Natural killer cell (primary cell): ENCODE measurements around the gene BNC2. TPM values are rescaled to one million over a fixed set of nuclear protein-coding genes. Genes with fewer than 3 reads are reported as not detected.

Experiments
- ATAC-seq, 3 donors: fragments of 150-1000 bp in 2 of 3; fragments of 200-7000 bp in 1 of 3; cut with Tn5 transposase; 1 replicate in 1 of 3; 2 replicates in 2 of 3; pipeline ENCODE4 v1.10.0; 2021; ENCODE audit warnings: mild to moderate bottlenecking in 2 of 3, moderate library complexity in 2 of 3
- DNase-seq, 2 donors: peaks; one replicate each; pipeline versions ENCODE4 v3.0.0 to v3.0.0-alpha.2; 2013 to 2021; ENCODE audit warnings: mixed read lengths in 1 of 2
- H3K27ac ChIP-seq: one replicate; pipeline ENCODE4 v1.5.1; 2013; ENCODE audit warnings: mild to moderate bottlenecking, low read length
- H3K27me3 ChIP-seq: one replicate; pipeline ENCODE4 v1.6.1; 2013; ENCODE audit warnings: low read length; ENCODE audit not compliant: control insufficient read depth, insufficient read depth
- H3K36me3 ChIP-seq: one replicate; pipeline ENCODE4 v1.6.1; 2013; ENCODE audit warnings: low read length; ENCODE audit not compliant: control insufficient read depth, insufficient read depth
- H3K4me1 ChIP-seq: one replicate; pipeline ENCODE4 v1.6.1; 2013; ENCODE audit warnings: low read length; ENCODE audit not compliant: control insufficient read depth, insufficient read depth
- H3K4me3 ChIP-seq: one replicate; pipeline ENCODE4 v1.5.1; 2013; ENCODE audit warnings: low read length
- H3K9me3 ChIP-seq: one replicate; pipeline ENCODE4 v1.6.1; 2013; ENCODE audit warnings: low read length; ENCODE audit not compliant: control insufficient read depth, insufficient read depth
- H3K27ac Mint-ChIP-seq, 2 donors: one replicate each; pipeline ENCODE4 v1.8.0; 2022; ENCODE audit warnings: mild to moderate bottlenecking in 2 of 2, mixed read lengths in 2 of 2, moderate library complexity in 1 of 2
- H3K27me3 Mint-ChIP-seq, 2 donors: one replicate each; pipeline ENCODE4 v1.8.0; 2022; ENCODE audit warnings: low read depth in 2 of 2, mixed read lengths in 2 of 2
- H3K36me3 Mint-ChIP-seq: one replicate; pipeline ENCODE4 v1.8.0; 2022; ENCODE audit warnings: mixed read lengths
- H3K4me1 Mint-ChIP-seq, 2 donors: one replicate each; pipeline ENCODE4 v1.8.0; 2022; ENCODE audit warnings: mixed read lengths in 2 of 2
- H3K4me3 Mint-ChIP-seq: one replicate; pipeline ENCODE4 v1.8.0; 2022; ENCODE audit warnings: mild to moderate bottlenecking, moderate library complexity, mixed read lengths
- H3K9me3 Mint-ChIP-seq, 2 donors: one replicate each; pipeline ENCODE4 v1.8.0; 2022; ENCODE audit warnings: mixed read lengths in 2 of 2
- CTCF ChIP-seq: fragments of 200-600 bp; IDR thresholded peaks from one replicate; pipeline ENCODE4 v1.8.0; 2022; ENCODE audit warnings: antibody characterized with exemption
- WGBS: methylation state at CpG from one replicate; pipeline ENCODE4 v1.1.7; 2013; ENCODE audit warnings: missing lambda C conversion rate; ENCODE audit not compliant: insufficient coverage; 5-methylcytosine and 5-hydroxymethylcytosine counted together
- intact Hi-C: fragments of 100-400 bp; cut with micrococcal nuclease; formaldehyde crosslinking; loops from one replicate; pipeline ENCODE4 v1.14.2; 2022
- total RNA-seq, 4 donors: library from RNA; stranded (reverse); fragments of 120-200 nt in 1 of 4; gene quantifications; one replicate each; pipeline versions ENCODE4 v1.2.3 to v1.2.4, GENCODE V29; 2013 to 2022

The BNC2 gene
- total RNA-seq, 3 donors from 2014 or later (not counting 1 experiment from before 2014, with no cell fraction given), result 36.9 to 84.2 (median 66.5) TPM

GRCh38 chr9:16688814-16689213 is 181.7 kb downstream of the BNC2 start:
- no peaks in the 10 kb centered on the region for H3K36me3 ChIP-seq
- intact Hi-C loops, result no loop called here
- H3K4me3 ChIP-seq, result no peak overlapping the region
- TF ChIP-seq CTCF, result no peak
- Mint-ChIP-seq H3K4me3 (no peak overlapping the region), H3K27me3 (no peaks in the 10 kb centered on the region), H3K4me1 (peaks cover 34 to 51% of the 10 kb centered on the region in 2 donors), H3K9me3 (no peaks in the 10 kb centered on the region), H3K36me3 (no peaks in the 10 kb centered on the region), H3K27ac (no peak overlapping the region)
- H3K27ac ChIP-seq, result no peak overlapping the region
- H3K4me1 ChIP-seq, result no peaks in the 10 kb centered on the region
- no CpG with 5 or more reads among the region's 1 CpG for WGBS
- no peaks in the 10 kb centered on the region for H3K9me3 ChIP-seq
- ATAC-seq, result no peak
- no peaks in the 10 kb centered on the region for H3K27me3 ChIP-seq
- no peak for DNase-seq

GRCh38 chr9:16687678-16688369 is 182.6 kb downstream of the BNC2 start:
- H3K27ac ChIP-seq, result no peak overlapping the region
- Mint-ChIP-seq H3K27ac (peak overlapping the region in 1 of 2 donors; percentile 25), H3K36me3 (no peaks in the 10 kb centered on the region), H3K27me3 (no peaks in the 10 kb centered on the region), H3K4me1 (peaks cover 40 to 53% of the 10 kb centered on the region in 2 donors), H3K4me3 (no peak overlapping the region), H3K9me3 (no peaks in the 10 kb centered on the region)
- TF ChIP-seq CTCF, result no peak
- intact Hi-C loops, result no loop called here
- DNase-seq (no peak), ATAC-seq (no peak)
- no peaks in the 10 kb centered on the region for H3K4me1 ChIP-seq
- WGBS, result 94% methylated on average over 4 of the region's 5 CpGs
- H3K9me3 ChIP-seq, result no peaks in the 10 kb centered on the region
- H3K4me3 ChIP-seq, result no peak overlapping the region
- H3K36me3 ChIP-seq, result no peaks in the 10 kb centered on the region
- no peaks in the 10 kb centered on the region for H3K27me3 ChIP-seq

GRCh38 chr9:16683326-16683725 is 187.1 kb downstream of the BNC2 start:
- Mint-ChIP-seq H3K9me3 (no peaks in the 10 kb centered on the region), H3K36me3 (no peaks in the 10 kb centered on the region), H3K4me3 (no peak overlapping the region), H3K27ac (no peak overlapping the region), H3K27me3 (no peaks in the 10 kb centered on the region), H3K4me1 (peaks cover 55 to 63% of the 10 kb centered on the region in 2 donors)
- H3K4me3 ChIP-seq, result no peak overlapping the region
- H3K27ac ChIP-seq, result no peak overlapping the region
- 93% methylated on average over 2 of the region's 2 CpGs for WGBS
- peaks cover 4% of the 10 kb centered on the region for H3K4me1 ChIP-seq
- no peaks in the 10 kb centered on the region for H3K36me3 ChIP-seq
- no peak for DNase-seq
- no peaks in the 10 kb centered on the region for H3K9me3 ChIP-seq
- H3K27me3 ChIP-seq, result no peaks in the 10 kb centered on the region
- intact Hi-C loops, result no loop called here
- ATAC-seq, result no peak
- no peak for TF ChIP-seq CTCF

GRCh38 chr9:16682273-16682672 is 188.2 kb downstream of the BNC2 start:
- intact Hi-C loops, result no loop called here
- DNase-seq, result no peak
- Mint-ChIP-seq H3K4me3 (no peak overlapping the region), H3K36me3 (no peaks in the 10 kb centered on the region), H3K9me3 (no peaks in the 10 kb centered on the region), H3K27ac (no peak overlapping the region), H3K27me3 (no peaks in the 10 kb centered on the region), H3K4me1 (peaks cover 46 to 54% of the 10 kb centered on the region in 2 donors)
- WGBS, result 90% methylated on average over 6 of the region's 7 CpGs
- ATAC-seq, result no peak
- TF ChIP-seq CTCF, result no peak
- Histone ChIP-seq H3K27me3 (no peaks in the 10 kb centered on the region), H3K4me3 (no peak overlapping the region), H3K36me3 (no peaks in the 10 kb centered on the region), H3K27ac (no peak overlapping the region), H3K4me1 (peaks cover 4% of the 10 kb centered on the region), H3K9me3 (no peaks in the 10 kb centered on the region)
